ENCODE measurements around the gene THSD8. TPM values are rescaled to one million over a fixed set of nuclear protein-coding genes. Genes with fewer than 3 reads are reported as not detected.
A peak's percentile ranks its signal among the peaks of the same experiment; 100 is the strongest.

THSD8 gene
- total RNA-seq, 1 donor from 2014 or later = not detected

- peak; percentile 70 for TF ChIP-seq CTCF (IDR thresholded peaks at IDR 0.05; ENCODE audit: insufficient read depth, low read length, poor library complexity, severe bottlenecking)
- no peaks in the 10 kb centered on the region for H3K36me3 ChIP-seq (ENCODE audit: control insufficient read depth, insufficient read depth, low read length)
- peaks cover 24% of the 10 kb centered on the region for H3K27me3 ChIP-seq (ENCODE audit: control insufficient read depth, insufficient read depth, low read length)
- no peak for DNase-seq (ENCODE audit: low read depth)
- H3K4me3 ChIP-seq (ENCODE audit: low read depth, low read length) = no peak overlapping the region
These were observed 23.6 kb downstream of the THSD8 start for GRCh38 chr19:12825254-12826131.

GRCh38 chr19:12828494-12828893, 26.6 kb downstream of the THSD8 start:
- no peaks in the 10 kb centered on the region for H3K36me3 ChIP-seq (ENCODE audit: control insufficient read depth, insufficient read depth, low read length)
- peaks cover 37% of the 10 kb centered on the region for H3K27me3 ChIP-seq (ENCODE audit: control insufficient read depth, insufficient read depth, low read length)
- no peak for DNase-seq (ENCODE audit: low read depth)
- TF ChIP-seq CTCF (IDR thresholded peaks at IDR 0.05; ENCODE audit: insufficient read depth, low read length, poor library complexity, severe bottlenecking) = no peak
- no peak overlapping the region for H3K4me3 ChIP-seq (ENCODE audit: low read depth, low read length)

GRCh38 chr19:12833418-12833737, 31.5 kb downstream of the THSD8 start:
- H3K4me3 ChIP-seq (ENCODE audit: low read depth, low read length) = no peak overlapping the region
- no peaks in the 10 kb centered on the region for H3K36me3 ChIP-seq (ENCODE audit: control insufficient read depth, insufficient read depth, low read length)
- no peak for TF ChIP-seq CTCF (IDR thresholded peaks at IDR 0.05; ENCODE audit: insufficient read depth, low read length, poor library complexity, severe bottlenecking)
- DNase-seq (ENCODE audit: low read depth) = no peak
- peaks cover 71% of the 10 kb centered on the region for H3K27me3 ChIP-seq (ENCODE audit: control insufficient read depth, insufficient read depth, low read length)

- Histone ChIP-seq H3K36me3 (ENCODE audit: control insufficient read depth, insufficient read depth, low read length) (no peaks in the 10 kb centered on the region), H3K4me3 (ENCODE audit: low read depth, low read length) (peak overlapping the region; percentile 41), H3K27me3 (ENCODE audit: control insufficient read depth, insufficient read depth, low read length) (peaks cover 73% of the 10 kb centered on the region)
- TF ChIP-seq CTCF (IDR thresholded peaks at IDR 0.05; ENCODE audit: insufficient read depth, low read length, poor library complexity, severe bottlenecking) = no peak
- no peak for DNase-seq (ENCODE audit: low read depth)
These were observed 32.1 kb downstream of the THSD8 start for GRCh38 chr19:12833738-12834565.

- Histone ChIP-seq H3K36me3 (ENCODE audit: control insufficient read depth, insufficient read depth, low read length) (no peaks in the 10 kb centered on the region), H3K27me3 (ENCODE audit: control insufficient read depth, insufficient read depth, low read length) (peaks cover 77% of the 10 kb centered on the region), H3K4me3 (ENCODE audit: low read depth, low read length) (peak within 1 kb of the TSS; percentile 41)
- no peak for TF ChIP-seq CTCF (IDR thresholded peaks at IDR 0.05; ENCODE audit: insufficient read depth, low read length, poor library complexity, severe bottlenecking)
- DNase-seq (ENCODE audit: low read depth) = no peak
These were observed 32.7 kb downstream of the THSD8 start, which contains the start of gene RTBDN for GRCh38 chr19:12834566-12834943. RTBDN (minus strand) TSS chr19:12834579; CDS start chr19:12829979, 4,600 bp downstream.
